ENCODE data around the gene DLGAP1.
A peak's percentile ranks its signal among the peaks of the same experiment; 100 is the strongest.

DLGAP1 gene

DNA sequence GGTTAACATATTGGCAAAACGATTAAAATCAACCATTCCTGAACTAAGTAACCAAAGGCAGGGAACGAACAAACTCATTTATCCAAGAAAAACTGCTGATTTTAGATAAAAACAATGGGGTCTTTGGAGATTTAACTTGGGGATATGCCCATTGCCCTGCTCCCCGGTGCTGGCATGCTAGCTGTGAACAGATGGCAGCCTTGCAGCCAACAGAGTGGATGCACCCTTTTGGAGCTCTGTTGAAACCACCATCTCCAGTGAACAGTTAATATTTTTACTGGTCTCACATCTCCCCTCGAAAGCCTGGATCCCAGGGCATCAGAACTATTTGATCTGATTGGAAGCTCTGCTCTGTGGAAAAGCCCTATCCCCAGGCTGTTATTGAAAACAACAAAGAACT lies 702.0 kb downstream of the DLGAP1 start:
- TF ChIP-seq, protein P1, sequence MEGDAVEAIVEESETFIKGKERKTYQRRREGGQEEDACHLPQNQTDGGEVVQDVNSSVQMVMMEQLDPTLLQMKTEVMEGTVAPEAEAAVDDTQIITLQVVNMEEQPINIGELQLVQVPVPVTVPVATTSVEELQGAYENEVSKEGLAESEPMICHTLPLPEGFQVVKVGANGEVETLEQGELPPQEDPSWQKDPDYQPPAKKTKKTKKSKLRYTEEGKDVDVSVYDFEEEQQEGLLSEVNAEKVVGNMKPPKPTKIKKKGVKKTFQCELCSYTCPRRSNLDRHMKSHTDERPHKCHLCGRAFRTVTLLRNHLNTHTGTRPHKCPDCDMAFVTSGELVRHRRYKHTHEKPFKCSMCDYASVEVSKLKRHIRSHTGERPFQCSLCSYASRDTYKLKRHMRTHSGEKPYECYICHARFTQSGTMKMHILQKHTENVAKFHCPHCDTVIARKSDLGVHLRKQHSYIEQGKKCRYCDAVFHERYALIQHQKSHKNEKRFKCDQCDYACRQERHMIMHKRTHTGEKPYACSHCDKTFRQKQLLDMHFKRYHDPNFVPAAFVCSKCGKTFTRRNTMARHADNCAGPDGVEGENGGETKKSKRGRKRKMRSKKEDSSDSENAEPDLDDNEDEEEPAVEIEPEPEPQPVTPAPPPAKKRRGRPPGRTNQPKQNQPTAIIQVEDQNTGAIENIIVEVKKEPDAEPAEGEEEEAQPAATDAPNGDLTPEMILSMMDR (IDR thresholded peaks at IDR 0.05; ENCODE audit: low read depth, low read length), result no peak

DNA sequence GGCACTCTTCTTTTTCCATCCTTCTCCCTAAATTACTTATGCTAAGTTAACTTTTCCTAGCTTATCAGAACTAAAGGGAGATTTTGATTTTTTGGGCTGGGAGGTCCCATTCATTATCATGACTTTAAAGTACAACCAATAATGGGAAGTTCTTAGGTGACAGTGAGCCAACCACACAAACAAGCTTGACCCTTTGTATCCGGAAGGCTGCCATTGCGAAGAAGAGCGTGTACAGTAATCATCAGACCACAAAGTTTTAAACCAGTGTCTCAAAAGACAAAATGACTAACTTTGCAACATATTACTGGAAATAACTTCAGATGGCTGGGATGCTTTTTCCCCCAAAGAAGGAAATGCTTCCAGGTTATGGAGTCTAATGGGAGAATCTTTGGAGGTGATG lies 707.0 kb downstream of the DLGAP1 start:
- DNase-seq (ENCODE audit: low read depth in 2 of 2), result peak; percentile 19 to 65
- TF ChIP-seq, protein P1 (IDR thresholded peaks at IDR 0.05; ENCODE audit: low read depth, low read length), result no peak
- H3K4me3 ChIP-seq (replicated peaks in 1 of 2; ENCODE audit: low read depth in 2 of 2, low read length in 2 of 2), result no peak overlapping the region

More for the DNA sequence above, 702.0 kb downstream of the DLGAP1 start:
- DNase-seq (ENCODE audit: low read depth in 2 of 2), result no peak
- no peak overlapping the region for H3K4me3 ChIP-seq (replicated peaks in 1 of 2; ENCODE audit: low read depth in 2 of 2, low read length in 2 of 2)

DNA sequence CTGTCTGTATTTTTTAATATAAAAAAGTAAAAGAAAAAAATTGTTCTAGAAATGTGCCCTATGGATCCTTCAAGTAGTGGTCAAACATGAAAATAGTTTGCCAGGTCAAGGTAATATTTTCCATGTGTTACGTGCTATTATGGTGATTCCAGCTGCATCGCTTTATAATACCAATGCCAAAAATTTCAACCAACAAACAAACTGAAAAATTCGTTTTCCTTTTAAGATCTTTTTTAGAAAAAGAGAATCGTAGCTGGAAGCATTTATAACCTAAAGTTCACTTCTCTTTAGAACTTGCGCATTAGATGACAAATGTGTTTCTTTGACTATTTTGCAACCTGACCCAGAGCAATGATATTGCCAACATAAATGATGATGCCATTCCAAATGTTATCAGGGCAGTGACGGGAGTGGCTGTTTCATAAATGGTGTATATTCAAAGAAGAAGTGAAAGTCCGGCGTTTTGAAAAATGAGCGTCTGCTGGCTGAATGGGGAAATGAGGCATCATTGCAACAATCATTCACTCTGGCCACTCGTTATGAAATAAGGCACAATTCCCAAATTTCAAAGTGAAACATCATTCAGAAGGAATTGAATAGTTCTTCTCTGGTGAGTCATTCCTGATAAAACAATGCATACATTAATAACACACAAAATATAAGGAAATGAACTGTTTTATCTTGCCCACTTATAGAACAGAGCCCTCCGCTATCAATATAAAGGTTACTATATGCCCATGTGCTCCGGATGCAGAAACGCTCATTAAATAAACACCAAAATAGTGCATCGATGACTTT lies 707.7 kb downstream of the DLGAP1 start:
- TF ChIP-seq, protein P1 (IDR thresholded peaks at IDR 0.05; ENCODE audit: low read depth, low read length), result no peak
- DNase-seq (ENCODE audit: low read depth in 2 of 2), result peak; percentile 76 to 92
- peak overlapping the region in 1 of 2 donors; percentile 25 for H3K4me3 ChIP-seq (replicated peaks in 1 of 2; ENCODE audit: low read depth in 2 of 2, low read length in 2 of 2)

DNA sequence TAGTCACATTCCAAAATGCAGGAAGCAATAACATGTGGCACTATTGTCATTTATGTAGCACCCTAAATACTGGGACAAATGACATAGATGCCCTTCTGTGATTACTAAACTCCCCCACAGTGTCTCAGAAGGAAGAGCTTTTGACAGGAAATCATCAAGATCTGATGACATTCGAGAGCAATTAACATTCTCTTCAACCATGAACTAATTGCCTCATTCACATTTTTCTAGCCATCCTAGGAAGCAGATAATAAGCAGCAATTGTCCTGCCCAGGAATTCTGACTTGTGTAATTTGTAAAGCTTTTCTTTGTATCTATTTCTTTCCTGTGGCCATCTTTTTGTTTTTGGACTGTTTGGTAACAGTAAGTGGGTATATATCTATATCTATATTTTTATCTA lies 712.6 kb downstream of the DLGAP1 start:
- TF ChIP-seq, protein P1 (IDR thresholded peaks at IDR 0.05; ENCODE audit: low read depth, low read length), result no peak
- no peak overlapping the region for H3K4me3 ChIP-seq (replicated peaks in 1 of 2; ENCODE audit: low read depth in 2 of 2, low read length in 2 of 2)
- DNase-seq (ENCODE audit: low read depth in 2 of 2), result no peak

DNA sequence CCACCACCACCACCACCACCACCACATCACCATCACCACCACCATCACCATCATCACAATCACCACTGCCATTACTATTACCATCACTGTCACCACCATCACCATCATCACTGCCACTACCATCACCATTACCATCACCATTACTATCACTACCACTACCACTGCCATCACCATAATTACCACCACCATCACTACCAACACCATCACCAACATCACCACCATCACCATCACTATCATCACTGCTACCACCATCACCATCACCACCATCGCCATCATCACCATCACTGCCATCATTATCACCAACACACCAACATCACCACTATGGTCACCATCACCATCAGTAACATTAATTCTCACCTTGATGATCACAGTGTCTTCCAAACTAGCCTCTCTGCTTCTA lies 713.8 kb downstream of the DLGAP1 start:
- no peak overlapping the region for H3K4me3 ChIP-seq (replicated peaks in 1 of 2; ENCODE audit: low read depth in 2 of 2, low read length in 2 of 2)
- DNase-seq (ENCODE audit: low read depth in 2 of 2), result no peak
- TF ChIP-seq, protein P1 (IDR thresholded peaks at IDR 0.05; ENCODE audit: low read depth, low read length), result no peak

DNA sequence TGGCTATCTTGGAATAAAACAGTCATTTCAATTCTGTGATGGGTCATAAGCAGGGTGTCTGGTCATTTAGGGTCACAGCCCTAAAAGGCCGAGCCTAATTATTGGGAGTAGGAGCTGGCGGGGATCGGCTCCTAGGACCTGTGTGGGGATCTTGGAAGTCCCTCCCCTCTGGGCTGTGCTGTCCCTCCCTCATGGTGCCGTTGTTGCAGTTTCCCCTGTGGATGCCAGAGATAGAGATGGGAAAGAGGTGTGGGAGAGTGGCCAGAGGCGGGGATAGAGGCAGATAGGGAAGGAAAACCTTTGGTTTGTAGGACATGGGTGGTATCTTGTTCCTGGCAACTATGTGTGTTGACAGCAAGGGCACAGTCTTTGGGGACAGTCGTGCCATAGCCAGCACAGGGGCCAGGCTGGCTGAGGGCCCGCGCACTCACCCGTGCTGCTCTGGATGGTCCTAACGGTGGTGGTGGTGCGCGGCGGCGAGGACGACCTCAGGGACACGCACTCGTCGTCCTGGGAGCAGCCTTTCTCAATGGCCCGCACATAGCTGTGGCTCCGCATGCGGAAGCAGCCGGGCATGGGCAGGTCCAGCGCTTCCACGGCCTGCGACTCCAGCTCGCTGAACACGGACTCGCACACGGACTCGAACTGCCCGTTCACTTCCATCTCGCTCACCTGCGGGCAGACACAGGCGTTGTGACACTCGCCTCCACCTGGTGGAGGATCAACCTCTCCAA lies 726.2 kb downstream of the DLGAP1 start:
- DNase-seq (ENCODE audit: low read depth in 2 of 2), result no peak
- TF ChIP-seq, protein P1 (IDR thresholded peaks at IDR 0.05; ENCODE audit: low read depth, low read length), result no peak

More for the DNA sequence above, 726.2 kb downstream of the DLGAP1 start:
- H3K4me3 ChIP-seq (replicated peaks in 1 of 2; ENCODE audit: low read depth in 2 of 2, low read length in 2 of 2), result no peak overlapping the region
